WI38 (cell line): ENCODE data around the gene ELMO1.

Experiments used
- H3K4me3 ChIP-seq: 2 replicates; pipeline ENCODE4 v1.5.1; 2011; ENCODE audit warnings: low read depth, mild to moderate bottlenecking, control low read depth, low read length
- CTCF ChIP-seq: IDR thresholded peaks from 2 replicates; pipeline ENCODE4 v1.5.1; 2012; ENCODE audit warnings: low read depth, mild to moderate bottlenecking, control low read depth, low read length

Gene ELMO1

DNA sequence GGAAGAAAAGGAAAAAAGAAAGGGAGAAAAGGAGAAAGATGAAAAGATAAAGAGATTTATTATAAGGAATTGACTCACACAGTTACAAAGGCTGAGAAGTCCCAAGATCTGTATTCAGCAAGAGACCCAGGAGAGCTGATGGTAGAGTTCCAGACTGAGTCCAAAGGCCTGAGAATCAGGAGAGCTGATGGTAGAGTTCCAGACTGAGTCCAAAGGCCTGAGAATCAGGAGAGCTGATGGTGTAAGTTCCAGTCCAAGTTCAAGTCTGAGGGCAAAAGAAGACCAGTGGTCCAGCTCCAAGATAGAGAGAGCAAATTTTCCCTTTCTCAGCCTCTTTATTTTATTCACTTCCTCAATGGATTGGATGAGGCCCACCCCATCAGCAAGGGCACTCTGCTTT is 627.0 kb downstream of the ELMO1 start:
- no peak overlapping the region for H3K4me3 ChIP-seq
- no peak for TF ChIP-seq CTCF

DNA sequence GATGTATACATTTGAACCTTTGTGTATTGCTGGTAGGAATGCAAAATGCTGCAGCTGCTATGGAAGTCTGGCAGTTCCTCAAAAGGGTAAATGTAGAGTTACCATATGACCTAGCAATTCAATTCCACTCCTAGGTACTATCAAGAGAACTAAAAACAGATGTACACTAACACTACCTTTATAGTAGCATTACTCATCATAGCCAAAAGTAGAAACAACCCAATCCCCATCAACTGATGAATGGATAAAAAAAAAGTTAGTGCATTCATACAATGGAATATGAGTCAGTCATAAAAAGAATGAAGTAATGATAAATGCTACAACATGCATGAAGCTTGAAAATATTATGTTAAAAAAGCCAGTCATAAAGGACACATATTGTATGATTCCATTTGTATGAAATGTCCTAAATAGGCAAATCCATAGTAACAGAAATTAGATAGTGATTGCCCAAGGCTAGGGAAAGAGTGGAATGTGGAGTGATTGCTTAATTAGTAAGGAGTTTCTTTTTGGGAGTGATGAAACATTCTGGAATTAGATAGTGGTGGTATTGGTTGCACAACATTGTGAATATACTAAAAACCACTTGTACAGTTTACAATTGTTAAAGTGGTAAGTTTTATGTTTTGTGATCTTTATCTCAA is 628.0 kb downstream of the ELMO1 start:
- no peak overlapping the region for H3K4me3 ChIP-seq
- TF ChIP-seq CTCF = no peak

DNA sequence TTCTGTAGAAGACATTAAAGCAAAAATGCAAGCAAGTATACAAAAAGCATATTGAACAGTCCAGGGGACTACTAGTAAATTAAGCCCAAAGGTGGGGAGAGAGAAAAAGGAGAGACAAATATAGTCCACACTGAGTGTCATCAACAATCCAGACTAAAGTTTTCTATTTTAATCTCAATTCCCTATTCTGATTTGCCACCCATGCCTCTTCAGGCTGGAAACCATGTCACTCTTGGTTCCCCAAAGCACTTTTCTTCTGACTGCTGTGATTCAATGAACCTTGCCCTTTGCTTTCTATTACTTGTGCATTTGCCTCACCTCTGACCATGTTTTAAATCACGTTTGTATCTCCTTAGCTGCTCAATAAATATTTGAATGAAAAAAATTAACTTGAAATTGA is 629.0 kb downstream of the ELMO1 start:
- TF ChIP-seq CTCF = no peak
- no peak overlapping the region for H3K4me3 ChIP-seq

DNA sequence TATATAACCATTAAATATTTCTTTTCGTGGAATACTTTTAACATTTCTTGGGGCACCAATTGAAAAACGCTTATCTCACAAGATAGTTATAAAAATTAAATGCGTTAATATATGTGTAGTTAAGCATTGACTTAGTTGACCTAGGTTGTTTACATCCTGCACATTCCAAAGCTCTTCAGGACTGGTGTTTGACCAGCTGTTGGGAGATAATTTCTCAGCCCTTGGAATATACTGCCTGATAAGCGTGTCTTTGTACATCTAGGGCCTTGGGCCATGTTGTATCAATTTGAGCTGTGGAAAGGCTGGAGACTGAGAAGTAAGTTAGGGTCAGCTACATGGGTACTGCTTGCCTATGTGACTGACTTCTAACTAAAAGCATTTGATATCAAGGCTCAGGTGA is 634.4 kb downstream of the ELMO1 start:
- H3K4me3 ChIP-seq = no peak overlapping the region
- no peak for TF ChIP-seq CTCF

GRCh38 chr7:36811807-36812206 is 636.9 kb downstream of the ELMO1 start:
- TF ChIP-seq CTCF = no peak
- no peak overlapping the region for H3K4me3 ChIP-seq

DNA sequence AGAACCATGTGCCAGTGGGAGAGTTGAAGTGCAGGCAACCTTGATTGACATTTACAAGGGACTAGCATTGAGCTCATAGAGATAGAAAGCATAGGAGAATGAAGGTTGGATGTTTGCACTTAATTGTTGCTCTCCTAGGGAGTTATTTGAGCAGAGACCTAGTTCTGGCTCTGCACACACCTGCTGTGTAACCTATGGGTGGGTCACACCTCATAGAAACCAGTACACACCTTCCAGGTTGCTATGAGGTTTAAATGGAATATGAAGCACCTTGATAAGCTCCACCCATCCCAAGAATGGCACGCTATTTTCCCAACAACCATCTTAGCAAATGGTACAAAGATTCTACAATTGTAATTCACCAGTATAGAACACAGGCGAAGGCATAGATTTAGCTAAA is 638.2 kb downstream of the ELMO1 start:
- no peak for TF ChIP-seq CTCF

GRCh38 chr7:36810032-36810431 is 638.6 kb downstream of the ELMO1 start:
- TF ChIP-seq CTCF = no peak
- H3K4me3 ChIP-seq = no peak overlapping the region

More for the DNA sequence above, 638.2 kb downstream of the ELMO1 start:
- H3K4me3 ChIP-seq = no peak overlapping the region
